Parathyroid adenoma (tissue), 2 donors: ENCODE results near the gene HDAC4.

Experiments used
- H2AFZ ChIP-seq: fragments of 300-600 bp; sonication (generic); one replicate; pipeline ENCODE4 v1.7.0; 2017; ENCODE audit warnings: antibody characterized with exemption, mild to moderate bottlenecking
- H3K27ac ChIP-seq: fragments of 300-600 bp; sonication (generic); one replicate; pipeline ENCODE4 v1.7.0; 2017
- H3K27me3 ChIP-seq: fragments of 300-600 bp; sonication (generic); one replicate; pipeline ENCODE4 v1.7.0; 2017; ENCODE audit warnings: low read length; ENCODE audit not compliant: control insufficient read depth, insufficient read depth
- H3K36me3 ChIP-seq: fragments of 300-600 bp; sonication (generic); one replicate; pipeline ENCODE4 v1.7.0; 2017; ENCODE audit warnings: low read length; ENCODE audit not compliant: control insufficient read depth, insufficient read depth
- H3K4me1 ChIP-seq: fragments of 300-600 bp; sonication (generic); one replicate; pipeline ENCODE4 v1.7.0; 2017; ENCODE audit warnings: control low read depth
- H3K4me2 ChIP-seq: fragments of 300-600 bp; sonication (generic); one replicate; pipeline ENCODE4 v1.7.0; 2017; ENCODE audit warnings: low read length
- H3K4me3 ChIP-seq: fragments of 300-600 bp; sonication (generic); one replicate; pipeline ENCODE4 v1.7.0; 2017; ENCODE audit warnings: low read depth, low read length
- H3K79me2 ChIP-seq: fragments of 300-600 bp; sonication (generic); one replicate; pipeline ENCODE4 v1.7.0; 2017; ENCODE audit warnings: control low read depth
- H3K9ac ChIP-seq: fragments of 300-600 bp; sonication (generic); one replicate; pipeline ENCODE4 v1.7.0; 2017; ENCODE audit warnings: mild to moderate bottlenecking
- H3K9me3 ChIP-seq: fragments of 300-600 bp; sonication (generic); one replicate; pipeline ENCODE4 v1.7.0; 2017; ENCODE audit warnings: low read length; ENCODE audit not compliant: control insufficient read depth
- TF ChIP-seq, protein P1 (sequence below): fragments of 300-600 bp; sonication (generic); IDR thresholded peaks from one replicate; pipeline ENCODE4 v1.7.0; 2017; ENCODE audit warnings: antibody characterized with exemption, mild to moderate bottlenecking
- donor health status: primary hyperparathyroidism.

Gene HDAC4

GRCh38 chr2:239206851-239207250 is 194.0 kb downstream of the HDAC4 start:
- TF ChIP-seq, protein P1, sequence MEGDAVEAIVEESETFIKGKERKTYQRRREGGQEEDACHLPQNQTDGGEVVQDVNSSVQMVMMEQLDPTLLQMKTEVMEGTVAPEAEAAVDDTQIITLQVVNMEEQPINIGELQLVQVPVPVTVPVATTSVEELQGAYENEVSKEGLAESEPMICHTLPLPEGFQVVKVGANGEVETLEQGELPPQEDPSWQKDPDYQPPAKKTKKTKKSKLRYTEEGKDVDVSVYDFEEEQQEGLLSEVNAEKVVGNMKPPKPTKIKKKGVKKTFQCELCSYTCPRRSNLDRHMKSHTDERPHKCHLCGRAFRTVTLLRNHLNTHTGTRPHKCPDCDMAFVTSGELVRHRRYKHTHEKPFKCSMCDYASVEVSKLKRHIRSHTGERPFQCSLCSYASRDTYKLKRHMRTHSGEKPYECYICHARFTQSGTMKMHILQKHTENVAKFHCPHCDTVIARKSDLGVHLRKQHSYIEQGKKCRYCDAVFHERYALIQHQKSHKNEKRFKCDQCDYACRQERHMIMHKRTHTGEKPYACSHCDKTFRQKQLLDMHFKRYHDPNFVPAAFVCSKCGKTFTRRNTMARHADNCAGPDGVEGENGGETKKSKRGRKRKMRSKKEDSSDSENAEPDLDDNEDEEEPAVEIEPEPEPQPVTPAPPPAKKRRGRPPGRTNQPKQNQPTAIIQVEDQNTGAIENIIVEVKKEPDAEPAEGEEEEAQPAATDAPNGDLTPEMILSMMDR = no peak
- Histone ChIP-seq H3K4me2 (no peak overlapping the region), H3K4me3 (no peak overlapping the region), H3K9ac (no peak overlapping the region), H3K79me2 (peaks cover 12% of the 10 kb centered on the region), H3K9me3 (no peaks in the 10 kb centered on the region), H2AFZ (no peak overlapping the region), H3K36me3 (no peaks in the 10 kb centered on the region), H3K27ac (no peak overlapping the region), H3K4me1 (no peaks in the 10 kb centered on the region), H3K27me3 (no peaks in the 10 kb centered on the region)

- Histone ChIP-seq H3K36me3 (no peaks in the 10 kb centered on the region), H3K4me3 (no peak overlapping the region), H3K27ac (no peak overlapping the region)
Observed at GRCh38 chr2:239206042-239206441, 194.8 kb downstream of the HDAC4 start.

GRCh38 chr2:239204876-239205468 is 195.8 kb downstream of the HDAC4 start:
- H3K36me3 ChIP-seq = no peaks in the 10 kb centered on the region
- TF ChIP-seq, protein P1 = no peak
- no peaks in the 10 kb centered on the region for H3K9me3 ChIP-seq
- no peak overlapping the region for H3K9ac ChIP-seq
- no peak overlapping the region for H2AFZ ChIP-seq
- no peak overlapping the region for H3K4me2 ChIP-seq
- H3K79me2 ChIP-seq = peaks cover 13% of the 10 kb centered on the region
- H3K27ac ChIP-seq = no peak overlapping the region
- H3K27me3 ChIP-seq = no peaks in the 10 kb centered on the region
- H3K4me1 ChIP-seq = no peaks in the 10 kb centered on the region
- no peak overlapping the region for H3K4me3 ChIP-seq

More at GRCh38 chr2:239206042-239206441, 194.8 kb downstream of the HDAC4 start:
- Histone ChIP-seq H2AFZ (no peak overlapping the region), H3K27me3 (no peaks in the 10 kb centered on the region), H3K4me1 (no peaks in the 10 kb centered on the region), H3K4me2 (no peak overlapping the region), H3K79me2 (peaks cover 13% of the 10 kb centered on the region), H3K9me3 (no peaks in the 10 kb centered on the region), H3K9ac (no peak overlapping the region)
- TF ChIP-seq, protein P1 = no peak

GRCh38 chr2:239204136-239204875 is 196.5 kb downstream of the HDAC4 start:
- Histone ChIP-seq H3K9ac (no peak overlapping the region), H3K27ac (no peak overlapping the region)

More at GRCh38 chr2:239204136-239204875, 196.5 kb downstream of the HDAC4 start:
- no peak overlapping the region for H3K4me2 ChIP-seq
- H2AFZ ChIP-seq = no peak overlapping the region
- no peaks in the 10 kb centered on the region for H3K4me1 ChIP-seq
- no peaks in the 10 kb centered on the region for H3K27me3 ChIP-seq
- H3K9me3 ChIP-seq = no peaks in the 10 kb centered on the region
- TF ChIP-seq, protein P1 = no peak
- no peak overlapping the region for H3K4me3 ChIP-seq
- no peaks in the 10 kb centered on the region for H3K36me3 ChIP-seq
- peaks cover 10% of the 10 kb centered on the region for H3K79me2 ChIP-seq
